Endodermal cell (in vitro differentiated cells): ENCODE measurements around the gene DTNBP1. TPM values are rescaled to one million over a fixed set of nuclear protein-coding genes. Genes with fewer than 3 reads are reported as not detected.

ENCODE experiments used
- DNase-seq: peaks from one replicate; pipeline ENCODE4 v3.0.0-alpha.2; 2017
- H3K27ac ChIP-seq: 2 replicates; pipeline ENCODE4 v1.5.1; 2013; ENCODE audit warnings: mild to moderate bottlenecking, low read depth, low read length, moderate library complexity
- H3K27me3 ChIP-seq: 2 replicates; pipeline ENCODE4 v1.6.1; 2013; ENCODE audit warnings: mild to moderate bottlenecking, low read length, moderate library complexity; ENCODE audit not compliant: insufficient read depth, control insufficient read depth, poor library complexity, severe bottlenecking
- H3K36me3 ChIP-seq: 2 replicates; pipeline ENCODE4 v1.7.0; 2013; ENCODE audit warnings: mild to moderate bottlenecking, low read length, moderate library complexity; ENCODE audit not compliant: control insufficient read depth, insufficient read depth
- H3K4me1 ChIP-seq: one replicate; pipeline ENCODE4 v1.7.0; 2013; ENCODE audit warnings: low read length; ENCODE audit not compliant: control insufficient read depth, insufficient read depth
- H3K4me3 ChIP-seq: 2 replicates; pipeline ENCODE4 v1.5.1; 2013; ENCODE audit warnings: mild to moderate bottlenecking, low read length, moderate library complexity
- H3K9ac ChIP-seq: 2 replicates; pipeline ENCODE4 v1.6.1; 2013; ENCODE audit warnings: mild to moderate bottlenecking, low read length, moderate library complexity; ENCODE audit not compliant: poor library complexity, severe bottlenecking; ENCODE audit errors: extremely low read depth
- H3K9me3 ChIP-seq: 2 replicates; pipeline ENCODE4 v1.6.1; 2013; ENCODE audit warnings: mild to moderate bottlenecking, low read length, moderate library complexity; ENCODE audit not compliant: control insufficient read depth
- H3K27ac Mint-ChIP-seq: 2 replicates; pipeline ENCODE4 v1.8.0; 2020; ENCODE audit warnings: mixed read lengths
- H3K27me3 Mint-ChIP-seq: 2 replicates; pipeline ENCODE4 v1.8.0; 2021; ENCODE audit warnings: mild to moderate bottlenecking, mixed read lengths; ENCODE audit not compliant: insufficient read depth
- H3K36me3 Mint-ChIP-seq: 2 replicates; pipeline ENCODE4 v1.8.0; 2020; ENCODE audit warnings: low read depth, mixed read lengths
- H3K4me1 Mint-ChIP-seq: 2 replicates; pipeline ENCODE4 v1.8.0; 2020; ENCODE audit warnings: mixed read lengths
- H3K4me3 Mint-ChIP-seq: 2 replicates; pipeline ENCODE4 v1.8.0; 2020; ENCODE audit warnings: mild to moderate bottlenecking, moderate library complexity, mixed read lengths
- H3K9me3 Mint-ChIP-seq: 2 replicates; pipeline ENCODE4 v1.8.0; 2020; ENCODE audit warnings: mild to moderate bottlenecking, mixed read lengths
- CTCF ChIP-seq: fragments of 200-600 bp; sonication (generic); conservative IDR thresholded peaks from 2 replicates; pipeline ENCODE4 v1.5.0; 2021; ENCODE audit warnings: antibody characterized with exemption, mild to moderate bottlenecking
- WGBS, 2 experiments: methylation state at CpG; one replicate each; pipeline versions ENCODE4 v1.1.5 to v1.1.7; 2013; ENCODE audit warnings: missing lambda C conversion rate in 2 of 2, mixed read lengths in 1 of 2; ENCODE audit not compliant: insufficient coverage in 1 of 2, insufficient read length in 1 of 2; 5-methylcytosine and 5-hydroxymethylcytosine counted together
- total RNA-seq, 2 donors: library from RNA; stranded (reverse); fragmentation: NEBNext Ultra II Directional in 1 of 2; extraction: Animal tissue kit (Norgen Biotek cat#: 25700) in 1 of 2; gene quantifications; 2 replicates in 1 of 2; 3 replicates in 1 of 2; pipeline ENCODE4 v1.2.1, GENCODE V29; 2021

Gene DTNBP1
- total RNA-seq, 2 donors from 2014 or later, result 14.1 to 31.4 TPM

- Mint-ChIP-seq H3K9me3 (no peaks in the 10 kb centered on the region), H3K36me3 (no peaks in the 10 kb centered on the region)
- 92% methylated on average over 1 of the region's 1 CpG; no CpG with 5 or more reads in 1 of the 2 experiments for WGBS, 2 experiments
Observed at GRCh38 chr6:15626160-15626559, 36.7 kb downstream of the DTNBP1 start.

DNA sequence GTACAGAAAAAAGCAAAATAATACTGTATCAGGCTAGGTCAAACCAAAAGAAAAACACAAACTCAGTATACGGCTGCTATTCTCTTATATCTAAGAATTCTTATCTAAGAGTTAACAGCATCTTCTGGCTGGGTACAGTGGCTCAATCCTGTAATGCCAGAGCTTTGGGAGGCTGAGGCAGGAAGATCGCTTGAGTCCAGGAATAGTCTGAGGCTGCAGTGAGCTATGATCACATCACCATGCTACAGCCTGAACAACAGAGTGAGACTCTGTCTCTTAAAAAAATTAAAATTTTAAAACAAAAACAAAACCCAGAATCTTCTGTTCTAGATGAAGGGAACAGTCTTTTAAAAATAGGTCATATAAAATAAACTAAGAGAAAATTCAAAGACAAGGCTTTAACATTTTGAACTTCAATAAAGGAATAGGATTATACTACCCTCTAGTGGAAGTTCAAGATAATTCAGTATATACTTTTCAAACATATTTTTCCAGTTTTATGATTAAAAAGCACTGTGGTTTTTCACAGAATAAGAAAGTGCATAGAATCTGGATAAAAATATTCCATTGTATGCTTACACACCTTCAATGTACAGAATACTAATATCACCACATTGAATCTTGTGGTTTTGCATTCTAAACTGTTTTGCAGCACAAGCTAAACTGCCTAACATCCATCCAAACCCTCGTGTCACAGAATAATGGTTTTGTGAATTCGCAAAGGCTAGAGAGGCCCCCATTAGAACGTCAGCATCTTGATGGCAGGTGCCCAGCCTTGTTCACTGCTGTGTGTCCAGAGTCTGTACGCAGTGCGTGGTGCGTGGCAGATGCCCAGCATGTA lies 39.3 kb downstream of the DTNBP1 start:
- no peaks in the 10 kb centered on the region for H3K9me3 Mint-ChIP-seq
- no peaks in the 10 kb centered on the region for H3K9me3 ChIP-seq
- H3K36me3 Mint-ChIP-seq, result no peaks in the 10 kb centered on the region
- 81 to 88% methylated on average over 5 to 8 of the region's 8 CpGs for WGBS, 2 experiments
- peak; percentile 82 for TF ChIP-seq CTCF
- no peak overlapping the region for H3K4me3 Mint-ChIP-seq
- H3K4me3 ChIP-seq, result no peak overlapping the region
- peaks cover 8% of the 10 kb centered on the region for H3K4me1 ChIP-seq
- no peaks in the 10 kb centered on the region for H3K27me3 ChIP-seq
- H3K27ac ChIP-seq, result no peak overlapping the region
- H3K27ac Mint-ChIP-seq, result no peak overlapping the region
- DNase-seq, result no peak
- peaks cover 7% of the 10 kb centered on the region for H3K36me3 ChIP-seq
- peaks cover 24% of the 10 kb centered on the region for H3K4me1 Mint-ChIP-seq
- no peaks in the 10 kb centered on the region for H3K27me3 Mint-ChIP-seq
- H3K9ac ChIP-seq, result no peak overlapping the region

More at GRCh38 chr6:15626160-15626559, 36.7 kb downstream of the DTNBP1 start:
- no peaks in the 10 kb centered on the region for H3K27me3 Mint-ChIP-seq
- no peak for TF ChIP-seq CTCF
- Histone ChIP-seq H3K9ac (no peak overlapping the region), H3K4me3 (no peak overlapping the region), H3K36me3 (peaks cover 7% of the 10 kb centered on the region), H3K27ac (no peak overlapping the region), H3K27me3 (no peaks in the 10 kb centered on the region), H3K9me3 (no peaks in the 10 kb centered on the region), H3K4me1 (peaks cover 5% of the 10 kb centered on the region)
- no peak for DNase-seq
- no peak overlapping the region for H3K27ac Mint-ChIP-seq
- peaks cover 18% of the 10 kb centered on the region for H3K4me1 Mint-ChIP-seq
- no peak overlapping the region for H3K4me3 Mint-ChIP-seq

DNA sequence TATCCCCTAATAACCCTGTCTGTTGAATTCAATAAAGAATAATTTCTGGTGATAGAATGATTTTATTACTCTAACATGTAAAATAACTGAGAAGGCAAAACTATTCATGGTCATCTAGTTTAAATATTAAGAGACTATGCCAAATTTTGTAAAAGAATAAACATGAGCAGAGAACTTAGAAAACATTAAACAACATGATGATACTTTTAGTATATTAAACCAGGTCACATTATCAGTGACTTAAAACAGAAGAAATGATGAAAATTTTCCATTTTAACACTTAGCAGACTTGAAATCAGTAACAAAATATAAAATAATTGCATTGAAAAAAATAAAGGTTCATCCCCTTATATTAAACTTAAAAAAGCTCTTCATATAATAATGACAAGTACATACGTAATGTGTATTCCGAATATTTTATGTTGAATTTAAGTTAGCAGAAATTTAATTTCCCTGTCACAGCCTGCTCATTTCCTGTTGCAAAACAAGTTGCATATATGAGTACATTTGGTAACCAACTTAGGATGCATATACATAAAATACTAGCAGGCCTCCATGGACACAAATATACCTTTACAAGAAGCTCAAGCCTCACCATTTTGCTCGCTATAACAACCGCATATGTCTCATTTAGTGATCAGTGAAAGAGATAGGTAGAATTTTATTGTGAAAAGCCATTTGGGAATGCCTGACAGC lies 40.6 kb downstream of the DTNBP1 start:
- H3K4me3 Mint-ChIP-seq, result no peak overlapping the region
- Histone ChIP-seq H3K27ac (no peak overlapping the region), H3K9me3 (no peaks in the 10 kb centered on the region), H3K27me3 (no peaks in the 10 kb centered on the region), H3K9ac (no peak overlapping the region), H3K36me3 (peaks cover 7% of the 10 kb centered on the region), H3K4me1 (peaks cover 5% of the 10 kb centered on the region), H3K4me3 (no peak overlapping the region)
- DNase-seq, result no peak
- H3K36me3 Mint-ChIP-seq, result no peaks in the 10 kb centered on the region
- no peak overlapping the region for H3K27ac Mint-ChIP-seq
- H3K9me3 Mint-ChIP-seq, result no peaks in the 10 kb centered on the region
- no peaks in the 10 kb centered on the region for H3K27me3 Mint-ChIP-seq
- peaks cover 15% of the 10 kb centered on the region for H3K4me1 Mint-ChIP-seq
- TF ChIP-seq CTCF, result no peak
- 93 to 100% methylated on average over 2 to 4 of the region's 4 CpGs for WGBS, 2 experiments
